ENCODE data around the gene CRABP1.

CRABP1 gene

GRCh38 chr15:78340231-78341056 lies at the start of gene CRABP1:
Gene CRABP1, plus strand, starts transcription at chr15:78340353. Its CDS starts 76 bp downstream, at chr15:78340429.
- ChIA-PET POLR2A (interaction anchor here (1.0 kb wide), 1 partner anchor 41 kb away, joined by 5 read pairs; the partner anchor contains the start of gene SKIC8), CTCF (interaction anchor here (0.7 to 1.7 kb wide), 3 partner anchors 58 to 1203 kb away, joined by 3 to 4 read pairs (median 4); no protein-coding TSS in a partner anchor)
- TF ChIP-seq RBAK (tag by site-specific recombination; IDR thresholded peaks at IDR 0.05): no peak
- TF ChIP-seq ZNF335 (tag by site-specific recombination; conservative IDR thresholded peaks at IDR 0.05): peak; percentile 37; the same call in 1 of the 2 replicates
- no peak for TF ChIP-seq ZNF37A (tag by site-specific recombination; IDR thresholded peaks at IDR 0.05)
- Histone ChIP-seq H3K4me1 (ENCODE audit: control insufficient read depth, insufficient read depth, low read length) (peaks cover 5% of the 10 kb centered on the region; the same call in 1 of the 2 replicates), H3K9me3 (ENCODE audit: control insufficient read depth, insufficient read depth, low read depth, low read length) (no peaks in the 10 kb centered on the region), H3K36me3 (ENCODE audit: control insufficient read depth in 2 of 2, insufficient read depth in 1 of 2, low read length in 2 of 2) (no peaks in the 10 kb centered on the region), H3K27ac (ENCODE audit: extremely low read depth, low read depth, low read length) (no peak within 1 kb of the TSS), H3K4me3 (ENCODE audit: low read depth, low read length) (peak within 1 kb of the TSS; percentile 31)

DNA sequence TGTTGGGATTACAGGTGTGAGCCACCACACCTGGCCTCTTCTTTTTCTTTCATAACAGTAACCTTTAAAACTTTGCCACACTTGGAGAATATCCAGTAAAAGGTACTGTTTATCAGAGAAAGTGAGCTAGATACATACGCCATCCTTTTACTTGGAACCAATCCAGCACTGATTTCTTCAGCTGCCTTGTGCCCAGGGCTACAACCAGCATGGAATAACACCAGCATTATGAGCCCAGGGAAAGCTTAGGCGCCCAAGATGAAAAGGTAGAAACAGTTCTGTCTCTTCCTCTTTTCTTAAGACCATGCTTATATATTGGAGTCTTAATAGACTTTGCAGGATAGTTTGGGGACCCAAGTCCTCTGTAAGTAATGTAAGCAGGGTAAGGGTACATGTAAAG lies 49.1 kb upstream of the CRABP1 start:
- Histone ChIP-seq H3K4me3 (ENCODE audit: low read depth, low read length) (no peak overlapping the region), H3K27ac (ENCODE audit: extremely low read depth, low read depth, low read length) (no peak overlapping the region), H3K36me3 (ENCODE audit: control insufficient read depth in 2 of 2, insufficient read depth in 1 of 2, low read length in 2 of 2) (peaks cover 45 to 87% of the 10 kb centered on the region in 2 experiments), H3K4me1 (ENCODE audit: control insufficient read depth, insufficient read depth, low read length) (no peaks in the 10 kb centered on the region), H3K9me3 (ENCODE audit: control insufficient read depth, insufficient read depth, low read depth, low read length) (no peaks in the 10 kb centered on the region)
- POLR2A ChIA-PET: interaction anchor here (1.5 kb wide), 1 partner anchor 8 kb away, joined by 11 read pairs; the partner anchor contains the start of gene SKIC8
- TF ChIP-seq TRIM28 (IDR thresholded peaks at IDR 0.05; ENCODE audit: borderline replicate concordance, low read length) (no peak), AEBP2 (tag by site-specific recombination; IDR thresholded peaks at IDR 0.05; ENCODE audit: borderline replicate concordance) (no peak), ZNF501 (tag by site-specific recombination; IDR thresholded peaks at IDR 0.05) (no peak), SP3 (tag by site-specific recombination; IDR thresholded peaks at IDR 0.05) (no peak), ZNF404 (tag by site-specific recombination; IDR thresholded peaks at IDR 0.05) (no peak), RBAK (tag by site-specific recombination; IDR thresholded peaks at IDR 0.05) (no peak), ZNF423 (tag by site-specific recombination; IDR thresholded peaks at IDR 0.05) (no peak), SALL2 (tag by site-specific recombination; IDR thresholded peaks at IDR 0.05; ENCODE audit: borderline replicate concordance) (no peak), ZNF366 (tag by site-specific recombination; conservative IDR thresholded peaks at IDR 0.05) (no peak), ZNF585B (tag by site-specific recombination; IDR thresholded peaks at IDR 0.05) (no peak), ZNF610 (tag by site-specific recombination; IDR thresholded peaks at IDR 0.05; ENCODE audit: borderline replicate concordance) (no peak)
- CTCF ChIA-PET: interaction anchor here (0.6 to 0.9 kb wide), 2 partner anchors 131 to 463 kb away, joined by 3 read pairs; no protein-coding TSS in a partner anchor

DNA sequence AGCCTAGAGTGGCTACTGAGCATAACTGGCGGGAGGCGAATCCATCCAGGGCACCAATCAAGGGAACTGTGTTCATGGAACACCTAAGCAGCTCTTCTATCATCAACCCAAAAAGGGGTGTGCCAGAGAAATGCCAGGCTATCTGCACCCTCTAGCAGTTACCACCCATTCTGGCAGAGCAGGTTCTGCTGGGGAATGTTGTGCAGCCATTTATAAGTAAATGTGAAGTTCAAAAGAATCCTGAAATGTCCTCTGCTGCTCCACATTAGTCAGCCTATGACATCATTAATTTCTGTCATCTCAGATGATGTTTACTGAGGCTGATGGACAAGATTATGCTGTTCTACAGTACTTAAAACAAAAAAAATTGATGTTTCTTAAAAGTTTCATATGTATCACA lies 48.5 kb upstream of the CRABP1 start:
- no peaks in the 10 kb centered on the region for H3K4me1 ChIP-seq (ENCODE audit: control insufficient read depth, insufficient read depth, low read length)
- TF ChIP-seq ZNF629 (tag by site-specific recombination; IDR thresholded peaks at IDR 0.05): peak; percentile 72
- TF ChIP-seq ZNF600 (tag by site-specific recombination; IDR thresholded peaks at IDR 0.05): peak; percentile 21; the same call in 1 of the 2 replicates
- TF ChIP-seq ZNF510 (tag by site-specific recombination; IDR thresholded peaks at IDR 0.05; ENCODE audit: insufficient replicate concordance): no peak
- TF ChIP-seq ZNF549 (tag by site-specific recombination; IDR thresholded peaks at IDR 0.05): no peak
- TF ChIP-seq ZNF558 (tag by site-specific recombination; IDR thresholded peaks at IDR 0.05): no peak
- TF ChIP-seq, protein P1, sequence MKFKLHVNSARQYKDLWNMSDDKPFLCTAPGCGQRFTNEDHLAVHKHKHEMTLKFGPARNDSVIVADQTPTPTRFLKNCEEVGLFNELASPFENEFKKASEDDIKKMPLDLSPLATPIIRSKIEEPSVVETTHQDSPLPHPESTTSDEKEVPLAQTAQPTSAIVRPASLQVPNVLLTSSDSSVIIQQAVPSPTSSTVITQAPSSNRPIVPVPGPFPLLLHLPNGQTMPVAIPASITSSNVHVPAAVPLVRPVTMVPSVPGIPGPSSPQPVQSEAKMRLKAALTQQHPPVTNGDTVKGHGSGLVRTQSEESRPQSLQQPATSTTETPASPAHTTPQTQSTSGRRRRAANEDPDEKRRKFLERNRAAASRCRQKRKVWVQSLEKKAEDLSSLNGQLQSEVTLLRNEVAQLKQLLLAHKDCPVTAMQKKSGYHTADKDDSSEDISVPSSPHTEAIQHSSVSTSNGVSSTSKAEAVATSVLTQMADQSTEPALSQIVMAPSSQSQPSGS (tag by site-specific recombination; IDR thresholded peaks at IDR 0.05; ENCODE audit: low read depth): peak; percentile 69
- TF ChIP-seq ZNF423 (tag by site-specific recombination; IDR thresholded peaks at IDR 0.05): no peak
- TF ChIP-seq, protein P2, sequence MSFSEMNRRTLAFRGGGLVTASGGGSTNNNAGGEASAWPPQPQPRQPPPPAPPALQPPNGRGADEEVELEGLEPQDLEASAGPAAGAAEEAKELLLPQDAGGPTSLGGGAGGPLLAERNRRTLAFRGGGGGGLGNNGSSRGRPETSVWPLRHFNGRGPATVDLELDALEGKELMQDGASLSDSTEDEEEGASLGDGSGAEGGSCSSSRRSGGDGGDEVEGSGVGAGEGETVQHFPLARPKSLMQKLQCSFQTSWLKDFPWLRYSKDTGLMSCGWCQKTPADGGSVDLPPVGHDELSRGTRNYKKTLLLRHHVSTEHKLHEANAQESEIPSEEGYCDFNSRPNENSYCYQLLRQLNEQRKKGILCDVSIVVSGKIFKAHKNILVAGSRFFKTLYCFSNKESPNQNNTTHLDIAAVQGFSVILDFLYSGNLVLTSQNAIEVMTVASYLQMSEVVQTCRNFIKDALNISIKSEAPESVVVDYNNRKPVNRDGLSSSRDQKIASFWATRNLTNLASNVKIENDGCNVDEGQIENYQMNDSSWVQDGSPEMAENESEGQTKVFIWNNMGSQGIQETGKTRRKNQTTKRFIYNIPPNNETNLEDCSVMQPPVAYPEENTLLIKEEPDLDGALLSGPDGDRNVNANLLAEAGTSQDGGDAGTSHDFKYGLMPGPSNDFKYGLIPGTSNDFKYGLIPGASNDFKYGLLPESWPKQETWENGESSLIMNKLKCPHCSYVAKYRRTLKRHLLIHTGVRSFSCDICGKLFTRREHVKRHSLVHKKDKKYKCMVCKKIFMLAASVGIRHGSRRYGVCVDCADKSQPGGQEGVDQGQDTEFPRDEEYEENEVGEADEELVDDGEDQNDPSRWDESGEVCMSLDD (tag by site-specific recombination; IDR thresholded peaks at IDR 0.05): no peak
- TF ChIP-seq ZBTB21 (tag by site-specific recombination; IDR thresholded peaks at IDR 0.05): 0 out of 2 replicates have a peak, but pooled peaks have one; percentile 13
- H3K36me3 ChIP-seq (ENCODE audit: control insufficient read depth in 2 of 2, insufficient read depth in 1 of 2, low read length in 2 of 2): peaks cover 42 to 82% of the 10 kb centered on the region in 2 experiments
- ChIA-PET POLR2A (interaction anchor here (1.5 kb wide), 2 partner anchors 8 to 146 kb away, joined by 4 to 11 read pairs; partner anchors contain the start of genes IREB2 and SKIC8), CTCF (interaction anchor here (0.9 to 1.7 kb wide), 4 partner anchors 16 to 183 kb away, joined by 3 to 7 read pairs (median 3); no protein-coding TSS in a partner anchor)
- H3K9me3 ChIP-seq (ENCODE audit: control insufficient read depth, insufficient read depth, low read depth, low read length): no peaks in the 10 kb centered on the region
- H3K4me3 ChIP-seq (ENCODE audit: low read depth, low read length): no peak overlapping the region
- H3K27ac ChIP-seq (ENCODE audit: extremely low read depth, low read depth, low read length): no peak overlapping the region

All from HEK293 (cell line).